IMR-90 (cell line): Measurements from ENCODE around the gene ZNF773. TPM values are rescaled to one million over a fixed set of nuclear protein-coding genes. Genes with fewer than 3 reads are reported as not detected.

ENCODE experiments used
- ATAC-seq: fragments of 200-7000 bp; cut with Tn5 transposase; 2 replicates; pipeline ENCODE4 v1.9.1; 2020; ENCODE audit warnings: low read depth, mild to moderate bottlenecking, moderate library complexity
- BruUV-seq: library from RNA; stranded (reverse); fragments of 400-500 nt; replicated peaks from 2 replicates; lab custom pipeline; 2021; lab: Mats Ljungman, UMichigan
- CTCF ChIA-PET: fragments of 300-600 bp; formaldehyde crosslinking; extraction: SDS; loops from one replicate; lab custom pipeline; 2021; ENCODE audit warnings: antibody characterized with exemption; lab: Yijun Ruan, JAX
- POLR2A ChIA-PET: fragments of 300-600 bp; sonication (Branson Sonifier 250); formaldehyde crosslinking; loops from one replicate; lab custom pipeline; 2022; ENCODE audit warnings: antibody characterized with exemption; ENCODE audit not compliant: unreplicated experiment; lab: Charles Lee
- DNase-seq: peaks from one replicate; pipeline ENCODE4 v3.0.0; 2013
- H2AFZ ChIP-seq: replicated peaks from 2 replicates; pipeline ENCODE3; 2013; ENCODE audit warnings: low read length, mild to moderate bottlenecking; ENCODE audit not compliant: poor library complexity
- H2AK5ac ChIP-seq: 2 replicates; pipeline ENCODE4 v1.6.1; 2013; ENCODE audit warnings: low read depth, low read length, inconsistent platforms
- H2AK9ac ChIP-seq: replicated peaks from 2 replicates; pipeline ENCODE3; 2013; ENCODE audit warnings: mild to moderate bottlenecking, low read depth, low read length, moderate library complexity; ENCODE audit not compliant: poor library complexity
- H2BK120ac ChIP-seq: 2 replicates; pipeline ENCODE4 v1.6.1; 2013; ENCODE audit warnings: low read depth, low read length, inconsistent platforms
- H2BK15ac ChIP-seq: 3 replicates; pipeline ENCODE4 v1.6.1; 2013; ENCODE audit warnings: low read depth, low read length, inconsistent platforms
- H2BK20ac ChIP-seq: 2 replicates; pipeline ENCODE4 v1.6.1; 2013; ENCODE audit warnings: low read depth, mild to moderate bottlenecking, inconsistent platforms, low read length, moderate library complexity
- H2BK5ac ChIP-seq: 2 replicates; pipeline ENCODE4 v1.6.1; 2013; ENCODE audit warnings: mild to moderate bottlenecking, low read depth, low read length, inconsistent platforms; ENCODE audit not compliant: poor library complexity, severe bottlenecking
- H3K14ac ChIP-seq: replicated peaks from 2 replicates; pipeline ENCODE4 v1.6.1; 2013; ENCODE audit warnings: low read depth, low read length, inconsistent platforms
- H3K18ac ChIP-seq: 2 replicates; pipeline ENCODE4 v1.6.1; 2013; ENCODE audit warnings: low read depth, low read length, control low read depth
- H3K23ac ChIP-seq: 2 replicates; pipeline ENCODE4 v1.6.1; 2013; ENCODE audit warnings: low read depth, low read length, inconsistent platforms
- H3K27ac ChIP-seq: 2 replicates; pipeline ENCODE4 v1.5.1; 2013; ENCODE audit warnings: mild to moderate bottlenecking, control low read depth, low read length; ENCODE audit not compliant: insufficient read depth
- H3K27me3 ChIP-seq: 2 replicates; pipeline ENCODE4 v1.6.1; 2013; ENCODE audit warnings: low read length; ENCODE audit not compliant: control insufficient read depth, insufficient read depth
- H3K36me3 ChIP-seq: 2 replicates; pipeline ENCODE4 v1.6.1; 2013; ENCODE audit warnings: low read length, mixed read lengths; ENCODE audit not compliant: control insufficient read depth, insufficient read depth
- H3K4ac ChIP-seq: 2 replicates; pipeline ENCODE4 v1.6.1; 2013; ENCODE audit warnings: low read depth, low read length, inconsistent platforms
- H3K4me1 ChIP-seq: 2 replicates; pipeline ENCODE4 v1.6.1; 2013; ENCODE audit warnings: low read length, mixed read lengths; ENCODE audit not compliant: control insufficient read depth, insufficient read depth
- H3K4me2 ChIP-seq: 2 replicates; pipeline ENCODE4 v1.6.1; 2013; ENCODE audit warnings: low read depth, mild to moderate bottlenecking, control low read depth, low read length, moderate library complexity
- H3K4me3 ChIP-seq: 2 replicates; pipeline ENCODE4 v1.5.1; 2013; ENCODE audit warnings: low read depth, mild to moderate bottlenecking, control low read depth, low read length, moderate library complexity; ENCODE audit not compliant: insufficient read depth
- H3K56ac ChIP-seq: 2 replicates; pipeline ENCODE4 v1.6.1; 2013; ENCODE audit warnings: low read length, inconsistent platforms; ENCODE audit not compliant: insufficient read depth; ENCODE audit errors: extremely low read depth
- H3K79me1 ChIP-seq, 2 experiments: 2 replicates each; pipeline ENCODE4 v1.6.1; 2013; ENCODE audit warnings: low read length in 2 of 2, inconsistent platforms in 1 of 2, low read depth in 1 of 2
- H3K9ac ChIP-seq: 2 replicates; pipeline ENCODE4 v1.6.1; 2013; ENCODE audit warnings: low read depth, low read length, control low read depth
- H3K9me1 ChIP-seq: 2 replicates; pipeline ENCODE4 v1.6.1; 2013; ENCODE audit warnings: low read length, inconsistent platforms; ENCODE audit not compliant: insufficient read depth
- H3K9me3 ChIP-seq: 2 replicates; pipeline ENCODE4 v1.6.1; 2013; ENCODE audit warnings: low read length; ENCODE audit not compliant: control insufficient read depth, insufficient read depth
- H4K20me1 ChIP-seq: 2 replicates; pipeline ENCODE4 v1.6.1; 2013; ENCODE audit warnings: low read length, inconsistent platforms; ENCODE audit not compliant: insufficient read depth
- H4K5ac ChIP-seq: 2 replicates; pipeline ENCODE4 v1.6.1; 2013; ENCODE audit warnings: mild to moderate bottlenecking, low read depth, low read length, control low read depth
- H4K8ac ChIP-seq, 2 experiments: 2 replicates each; pipeline ENCODE4 v1.6.1; 2013; ENCODE audit warnings: low read depth in 2 of 2, low read length in 2 of 2, control low read depth in 1 of 2, inconsistent platforms in 1 of 2
- H4K91ac ChIP-seq: 2 replicates; pipeline ENCODE4 v1.6.1; 2013; ENCODE audit warnings: low read depth, low read length, inconsistent platforms; ENCODE audit not compliant: insufficient read depth
- CHD1 ChIP-seq: IDR thresholded peaks from 2 replicates; pipeline ENCODE4 v1.6.1; 2012; ENCODE audit warnings: low read depth, low read length, improper control_type of control experiment
- CTCF ChIP-seq: conservative IDR thresholded peaks from 2 replicates; pipeline ENCODE4 v1.5.1; 2012; ENCODE audit warnings: mild to moderate bottlenecking, low read depth, low read length, improper control_type of control experiment
- FOS ChIP-seq: fragments of 150-350 bp; IDR thresholded peaks from 2 replicates; pipeline ENCODE4 v1.6.1; 2016; ENCODE audit warnings: low read depth, low read length
- MAFK ChIP-seq: IDR thresholded peaks from 2 replicates; pipeline ENCODE4 v1.6.1; 2012; ENCODE audit warnings: low read depth, low read length, improper control_type of control experiment
- MAZ ChIP-seq: IDR thresholded peaks from 2 replicates; pipeline ENCODE4 v1.6.1; 2012; ENCODE audit warnings: low read depth, mild to moderate bottlenecking, low read length, improper control_type of control experiment, moderate library complexity, borderline replicate concordance
- MXI1 ChIP-seq: IDR thresholded peaks from 2 replicates; pipeline ENCODE4 v1.6.1; 2012; ENCODE audit warnings: low read depth, mild to moderate bottlenecking, low read length, moderate library complexity, borderline replicate concordance
- POLR2A ChIP-seq: IDR thresholded peaks from 2 replicates; pipeline ENCODE4 v1.6.1; 2012; ENCODE audit warnings: mild to moderate bottlenecking, low read depth, low read length
- RAD21 ChIP-seq: IDR thresholded peaks from 2 replicates; pipeline ENCODE4 v1.6.1; 2012; ENCODE audit warnings: low read length, improper control_type of control experiment
- RCOR1 ChIP-seq: IDR thresholded peaks from 2 replicates; pipeline ENCODE4 v1.6.1; 2012; ENCODE audit warnings: mild to moderate bottlenecking, low read length, improper control_type of control experiment; ENCODE audit not compliant: insufficient replicate concordance
- RFX5 ChIP-seq: IDR thresholded peaks from 2 replicates; pipeline ENCODE4 v1.8.0; 2012; ENCODE audit warnings: low read depth, mild to moderate bottlenecking, low read length, moderate library complexity
- SMC3 ChIP-seq: fragments of 150-350 bp; IDR thresholded peaks from 2 replicates; pipeline ENCODE4 v1.6.1; 2016; ENCODE audit warnings: low read depth, mild to moderate bottlenecking, antibody characterized with exemption, low read length, moderate library complexity
- USF2 ChIP-seq: fragments of 150-350 bp; IDR thresholded peaks from 2 replicates; pipeline ENCODE4 v1.6.1; 2017; ENCODE audit warnings: mild to moderate bottlenecking, antibody characterized with exemption, low read length, low read depth
- WGBS, 2 experiments: methylation state at CpG; one replicate each; pipeline versions ENCODE4 v1.1.5 to v1.1.7; 2013; ENCODE audit warnings: missing lambda C conversion rate in 2 of 2; ENCODE audit not compliant: insufficient read length in 1 of 2; ENCODE audit errors: extremely low coverage in 2 of 2; 5-methylcytosine and 5-hydroxymethylcytosine counted together
- dilution Hi-C: fragments of 300-500 bp; cut with HindIII; formaldehyde crosslinking; loops from one replicate; pipeline ENCODE4 v1.14.3; 2018; ENCODE audit warnings: low sequenced_read_pairs; ENCODE audit not compliant: unreplicated experiment
- in situ Hi-C: fragments of 300-500 bp; cut with MboI; formaldehyde crosslinking; loops from 3 replicates; pipeline ENCODE4 v1.14.3; 2019; ENCODE audit warnings: low sequenced_read_pairs, inconsistent platforms, mixed read lengths
- intact Hi-C: fragments of 100-400 bp; cut with micrococcal nuclease; formaldehyde crosslinking; loops from 2 replicates; pipeline ENCODE4 v1.10.0; 2022
- polyA plus RNA-seq, 3 experiments: library from polyadenylated mRNA; depleted of rRNA; stranded (reverse); fragments of >200 nt; gene quantifications; 2 replicates each; pipeline ENCODE4 v1.2.3, GENCODE V29; 2012; ENCODE audit warnings: low replicate concordance in 1 of 3
- total RNA-seq: library from RNA; depleted of rRNA; stranded (reverse); fragments of >200 nt; gene quantifications from 2 replicates; pipeline ENCODE4 v1.2.3, GENCODE V29; 2012

The ZNF773 gene
- total and polyA plus RNA-seq, 2 of the 4 experiments (the other 2 are of a cell fraction), result 5.5 to 13.3 TPM

- peak within 1 kb of the TSS; percentile 96 for H4K5ac ChIP-seq
- CTCF ChIA-PET, result interaction anchor here (0.5 to 1.6 kb wide), 4 partner anchors 9 to 26 kb away, joined by 3 to 6 read pairs (median 4); no protein-coding TSS in a partner anchor
- H3K36me3 ChIP-seq, result peaks cover 35% of the 10 kb centered on the region
- peak within 1 kb of the TSS; percentile 67; the same call in 1 of the 2 replicates for H3K18ac ChIP-seq
- in situ Hi-C loops, result no loop called here
- no peak within 1 kb of the TSS for H2BK120ac ChIP-seq
- peak within 1 kb of the TSS; percentile 71 for H3K27ac ChIP-seq
- H3K9ac ChIP-seq, result peak within 1 kb of the TSS; percentile 87
- TF ChIP-seq SMC3 (peak; percentile 18; the same call in 1 of the 2 replicates), POLR2A (no peak), CHD1 (no peak), CTCF (peak; percentile 78), FOS (no peak), MXI1 (no peak), RCOR1 (no peak), USF2 (no peak), MAFK (no peak), MAZ (peak; percentile 29; the same call in 1 of the 2 replicates), RFX5 (no peak), RAD21 (peak; percentile 46)
- dilution Hi-C loops, result no loop called here
- peaks cover 33 to 34% of the 10 kb centered on the region in 2 experiments for H3K79me1 ChIP-seq
- no peaks in the 10 kb centered on the region for H3K9me1 ChIP-seq
- peaks cover 45% of the 10 kb centered on the region for H3K9me3 ChIP-seq
- ATAC-seq, result peak; percentile 100
- peak within 1 kb of the TSS; percentile 85 for H2BK5ac ChIP-seq
- peak within 1 kb of the TSS; percentile 96 for H2AFZ ChIP-seq
- peak within 1 kb of the TSS; percentile 79 for H2AK9ac ChIP-seq
- intact Hi-C loops, result no loop called here
- H2AK5ac ChIP-seq, result peak within 1 kb of the TSS; percentile 37
- WGBS, 2 experiments, result 7% methylated on average over 5 of the region's 38 CpGs; no CpG with 5 or more reads in 1 of the 2 experiments
- POLR2A ChIA-PET, result no interaction called here
- peak within 1 kb of the TSS; percentile 81 for H3K4me3 ChIP-seq
- no peaks in the 10 kb centered on the region for H3K27me3 ChIP-seq
- H3K14ac ChIP-seq, result peak within 1 kb of the TSS; percentile 82
- peak within 1 kb of the TSS; percentile 80 to 98 for H4K8ac ChIP-seq
- peak; percentile 96 for DNase-seq
- no peaks in the 10 kb centered on the region for H4K20me1 ChIP-seq
- peak within 1 kb of the TSS; percentile 73 for H3K4me2 ChIP-seq
- H2BK15ac ChIP-seq, result no peak within 1 kb of the TSS
- no TSS peak for BruUV-seq
- peaks cover 4% of the 10 kb centered on the region; the same call in 1 of the 2 replicates for H3K4me1 ChIP-seq
- peak within 1 kb of the TSS; percentile 46; the same call in 1 of the 2 replicates for H3K23ac ChIP-seq
- H3K4ac ChIP-seq, result peak within 1 kb of the TSS; percentile 71
- H3K56ac ChIP-seq, result no peak within 1 kb of the TSS
- peak within 1 kb of the TSS; percentile 82 for H4K91ac ChIP-seq
- no peak within 1 kb of the TSS for H2BK20ac ChIP-seq
Measured at GRCh38 chr19:57477191-57478008, 22.3 kb upstream of the ZNF773 start, which contains the start of gene ZNF772. TSS of gene ZNF772 (minus strand) at chr19:57477566. CDS start at chr19:57477309, 257 bp downstream.
